Measurements from ENCODE around the gene MAP3K9.

Gene MAP3K9

DNA sequence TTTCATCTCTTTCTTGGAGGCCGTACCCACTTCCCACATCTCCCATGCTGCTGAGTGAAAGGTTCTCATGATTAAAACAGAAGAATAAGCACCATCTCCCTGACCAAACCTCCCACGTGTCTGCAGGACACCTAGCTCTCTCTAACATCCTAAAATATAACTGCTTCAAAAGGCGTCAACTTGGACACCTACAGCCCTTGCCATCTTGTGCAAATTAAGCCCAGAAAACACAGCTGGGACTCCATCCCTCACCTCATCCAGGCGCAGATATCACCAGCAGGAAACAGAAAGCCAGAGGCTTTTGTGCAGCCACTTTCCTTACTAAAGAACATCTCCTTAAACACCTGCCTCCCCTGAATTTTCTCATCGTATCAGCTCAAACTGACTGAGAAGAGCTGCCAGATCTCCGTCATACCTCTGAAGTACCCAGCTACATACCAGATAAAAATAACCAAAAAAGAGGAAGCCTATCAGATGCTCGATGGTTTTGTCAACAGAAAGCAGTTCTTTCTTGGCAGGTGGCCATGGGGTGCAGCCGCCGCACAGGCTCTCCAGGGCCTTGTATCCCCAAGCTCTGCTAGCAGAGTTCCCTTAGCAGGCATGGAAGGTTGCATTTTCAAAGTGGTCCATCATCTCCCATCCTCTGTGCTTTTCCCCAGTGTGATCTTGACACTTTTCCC is 28.8 kb downstream of the MAP3K9 start:
- DNase-seq: no peak

DNA sequence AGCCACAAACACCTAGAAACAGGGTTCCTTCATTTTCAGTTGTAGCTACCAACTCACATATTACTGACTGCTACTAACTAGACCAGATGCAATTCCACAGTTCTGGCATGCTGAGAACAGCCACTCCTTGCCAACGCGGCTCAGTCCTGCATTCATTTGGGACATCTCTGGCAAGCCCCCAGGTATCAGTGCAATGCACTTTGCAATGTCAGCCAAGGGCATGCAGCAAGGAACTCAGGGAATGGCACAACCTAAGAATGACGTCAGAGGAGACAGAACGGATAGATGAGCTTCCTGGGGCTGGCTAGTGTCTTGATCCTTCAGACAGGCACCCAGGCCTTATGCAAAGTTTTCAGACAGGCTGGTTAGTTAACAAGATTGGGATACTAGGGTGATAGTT is 29.6 kb downstream of the MAP3K9 start:
- no peak for DNase-seq

DNA sequence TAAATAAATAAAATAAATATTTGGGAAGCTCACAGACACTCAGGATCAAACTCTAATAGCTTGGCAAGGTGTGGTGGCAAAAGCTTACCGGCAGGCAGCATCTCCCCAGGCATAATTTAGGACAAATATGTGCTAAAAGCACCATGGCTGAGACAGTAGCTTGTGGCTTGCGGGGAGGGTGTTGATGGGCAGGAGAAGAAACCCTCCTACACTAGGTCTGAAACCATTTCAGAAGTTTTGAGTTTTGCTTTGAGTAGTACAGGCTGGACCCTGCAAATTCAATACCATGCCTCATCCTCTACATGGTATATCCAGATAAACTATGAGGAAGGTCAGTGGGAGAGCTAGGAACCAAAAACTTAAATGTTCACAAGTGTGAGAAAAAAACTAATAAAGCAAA is 33.1 kb downstream of the MAP3K9 start:
- DNase-seq: no peak

DNA sequence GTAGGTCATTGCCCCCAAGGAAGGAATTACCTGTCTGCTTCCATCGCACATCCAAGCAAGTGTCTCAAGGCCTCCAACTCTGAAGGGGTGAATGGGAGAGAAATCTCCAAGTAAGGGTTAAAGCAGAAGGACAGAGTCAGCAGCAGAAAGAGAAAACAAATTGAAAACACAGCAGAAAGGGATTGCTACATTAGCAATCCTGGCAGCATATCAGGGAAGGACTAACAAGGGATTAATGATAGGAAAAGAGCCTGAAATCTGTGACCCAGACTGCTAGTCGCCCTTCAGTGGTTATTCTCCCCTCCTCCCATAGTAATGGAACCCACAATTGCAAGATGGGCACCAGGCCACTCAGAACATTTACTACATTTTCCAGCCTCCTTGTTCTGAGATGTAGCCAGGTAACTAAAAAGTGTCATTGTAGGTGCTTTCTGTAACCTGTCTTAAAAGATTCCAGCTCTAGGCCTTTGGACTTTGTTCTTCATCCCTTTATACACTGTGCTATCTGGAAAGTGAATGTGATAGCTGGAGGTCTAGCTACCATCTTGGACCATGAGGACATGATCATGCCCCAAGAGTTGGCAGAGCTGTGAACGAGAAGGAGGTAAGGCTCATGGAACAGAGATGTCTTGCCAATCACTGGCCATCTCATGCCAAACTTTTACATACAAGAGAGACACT is 36.0 kb downstream of the MAP3K9 start:
- DNase-seq: no peak

DNA sequence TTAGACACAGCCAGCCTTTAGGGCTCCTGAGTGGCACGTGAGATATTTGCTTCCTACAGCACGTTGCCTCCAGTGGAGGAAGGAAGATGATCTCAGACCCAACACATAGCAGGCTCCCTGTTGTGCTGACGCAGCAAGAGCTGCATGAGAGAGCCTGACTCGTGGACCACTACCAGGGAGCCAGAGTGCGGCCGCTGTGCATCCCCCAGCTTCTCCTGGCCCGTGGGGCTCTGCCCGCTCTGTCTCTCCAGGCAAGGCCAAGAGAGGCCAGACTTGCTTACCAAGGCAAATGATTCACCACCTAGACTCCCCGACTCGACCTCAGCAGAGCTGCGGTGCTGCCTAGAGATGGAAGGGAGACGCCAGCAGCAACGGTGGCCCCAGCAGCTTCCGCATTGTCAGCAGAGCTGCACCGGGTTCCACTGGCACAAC is 37.5 kb downstream of the MAP3K9 start:
- no peak for DNase-seq

DNA sequence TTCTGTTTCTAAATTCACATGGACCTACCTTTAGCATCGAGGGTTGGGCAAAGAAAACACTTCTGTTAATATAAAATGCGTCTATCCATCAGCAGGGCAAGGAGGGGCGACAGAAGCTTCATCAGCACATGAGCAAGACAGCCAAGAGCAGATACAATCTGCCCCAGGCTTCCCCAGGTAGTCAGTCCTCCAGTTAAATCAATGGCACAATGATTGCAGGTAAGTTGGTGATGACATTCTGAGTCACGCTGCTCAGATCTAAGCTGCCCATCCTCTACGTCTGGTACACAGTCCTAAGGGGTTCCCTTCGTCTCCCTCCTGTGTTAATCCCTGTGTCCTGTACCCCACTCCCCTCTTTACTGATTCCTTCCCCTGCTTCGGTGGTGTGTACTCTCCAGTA is 38.8 kb downstream of the MAP3K9 start:
- no peak for DNase-seq

DNA sequence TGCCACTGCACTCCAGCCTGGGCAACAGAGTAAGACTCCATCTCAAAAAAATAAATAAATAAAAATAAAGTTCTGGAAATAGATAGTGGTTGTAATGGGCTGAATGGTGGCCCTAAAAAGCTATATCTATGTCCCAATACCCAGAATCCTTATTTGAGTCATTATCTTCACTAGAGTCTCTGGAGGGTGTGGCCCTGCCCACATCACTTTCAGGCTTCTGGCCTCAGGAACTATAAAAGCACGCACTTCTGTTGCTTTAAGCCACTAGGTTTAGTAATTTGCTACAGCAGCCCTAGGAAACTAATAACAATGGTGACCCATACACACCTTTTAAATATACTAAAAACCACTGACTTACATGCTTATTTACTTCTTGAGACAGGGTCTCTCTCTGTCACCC is 49.9 kb downstream of the MAP3K9 start:
- DNase-seq: no peak

DNA sequence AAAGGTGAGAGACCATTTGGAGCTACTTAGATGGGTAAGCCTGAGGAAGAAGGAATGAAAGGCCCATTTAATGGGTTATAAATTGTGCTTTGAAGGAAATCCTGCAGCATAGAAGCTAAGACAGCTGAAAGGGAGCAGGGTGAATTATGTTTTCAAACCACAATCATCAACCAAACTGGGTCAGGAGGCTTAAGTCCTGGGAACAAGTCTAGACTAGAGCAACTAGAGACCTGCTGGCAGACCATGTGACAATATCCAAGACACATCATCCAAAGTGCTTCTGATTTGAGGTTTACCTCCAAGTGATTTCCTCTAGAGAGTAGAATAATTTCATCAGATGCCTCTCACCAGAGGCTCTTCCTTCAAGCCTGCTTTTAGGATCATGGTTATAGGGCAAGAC is 53.7 kb downstream of the MAP3K9 start:
- DNase-seq: no peak

DNA sequence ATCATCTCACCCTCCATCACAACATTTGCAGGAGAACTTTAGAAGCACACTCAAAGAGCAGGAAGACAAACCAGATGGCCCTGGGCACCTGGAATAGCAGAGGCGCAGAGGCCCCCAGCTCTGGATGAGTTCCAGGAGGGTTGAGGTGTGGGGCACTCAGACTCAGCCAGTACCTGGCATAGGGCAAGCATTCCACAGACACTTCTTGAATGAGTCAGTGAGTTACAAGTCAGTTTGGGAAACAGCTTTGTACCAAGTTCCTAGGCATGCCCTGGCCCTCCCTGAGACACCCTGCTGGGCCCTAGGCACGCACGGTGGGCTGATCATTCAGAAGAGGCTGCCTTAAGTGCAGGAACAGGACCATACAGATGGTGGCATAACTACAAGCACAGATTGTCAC is 54.3 kb downstream of the MAP3K9 start:
- no peak for DNase-seq

DNA sequence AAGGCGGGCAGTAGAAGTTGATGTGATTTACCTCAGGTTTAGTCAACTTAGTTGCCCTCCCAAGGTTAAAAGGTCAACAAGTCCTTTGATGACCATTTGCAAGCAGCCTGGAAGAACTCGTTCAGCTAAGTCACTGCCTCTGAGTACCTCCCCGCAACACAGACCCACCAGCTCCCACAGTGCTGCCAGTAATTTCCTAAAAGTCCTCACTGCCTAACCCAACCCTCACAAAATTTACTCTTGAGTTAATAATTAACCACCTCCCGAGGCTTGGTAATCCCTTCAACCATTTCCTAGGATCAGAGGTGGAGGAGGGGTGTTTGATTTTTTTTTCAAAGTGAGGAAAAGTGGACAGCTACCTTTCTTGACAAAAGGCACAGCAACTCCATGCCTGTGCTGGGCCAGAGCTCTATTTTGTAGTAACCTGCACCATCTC is 55.8 kb downstream of the MAP3K9 start:
- DNase-seq: no peak

DNA sequence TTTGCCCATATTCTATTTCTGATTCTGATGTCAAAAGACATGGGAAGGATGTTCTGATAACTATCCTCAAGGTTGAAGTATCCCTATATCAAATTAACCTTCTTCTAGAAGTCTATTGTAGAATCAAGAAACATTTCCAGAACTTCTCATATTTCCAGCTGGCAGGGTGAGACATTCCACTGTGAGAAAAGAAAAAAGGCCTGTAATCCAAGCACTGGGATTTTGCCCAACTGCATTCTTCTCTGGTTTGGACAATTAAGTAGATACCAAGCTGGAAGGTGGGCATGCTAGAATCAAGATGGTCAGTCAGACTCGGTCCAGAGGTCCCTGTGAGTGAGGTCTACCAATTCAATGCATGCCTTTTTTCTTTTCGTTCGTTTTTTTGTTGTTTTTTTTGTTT is 60.9 kb downstream of the MAP3K9 start:
- no peak for DNase-seq

DNA sequence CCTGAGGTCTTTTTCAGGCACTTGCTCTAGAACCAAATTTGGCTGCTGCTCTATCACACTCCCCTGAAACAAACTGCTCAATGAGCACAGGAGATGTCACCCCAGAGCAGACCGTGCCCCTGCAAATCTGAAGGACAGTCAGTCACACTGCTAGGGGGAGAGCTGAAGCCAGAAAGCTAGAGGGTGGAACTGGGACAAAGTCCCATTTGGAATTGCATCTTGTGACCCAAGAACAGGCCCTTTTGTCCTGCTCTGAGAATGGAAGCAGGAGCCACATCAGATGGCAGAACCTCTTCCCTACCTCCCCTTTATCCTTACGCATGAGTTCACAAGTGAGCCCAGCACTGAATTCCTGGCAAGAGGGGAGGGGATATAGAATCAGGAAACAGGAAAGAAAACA is 64.7 kb downstream of the MAP3K9 start:
- DNase-seq: no peak

DNA sequence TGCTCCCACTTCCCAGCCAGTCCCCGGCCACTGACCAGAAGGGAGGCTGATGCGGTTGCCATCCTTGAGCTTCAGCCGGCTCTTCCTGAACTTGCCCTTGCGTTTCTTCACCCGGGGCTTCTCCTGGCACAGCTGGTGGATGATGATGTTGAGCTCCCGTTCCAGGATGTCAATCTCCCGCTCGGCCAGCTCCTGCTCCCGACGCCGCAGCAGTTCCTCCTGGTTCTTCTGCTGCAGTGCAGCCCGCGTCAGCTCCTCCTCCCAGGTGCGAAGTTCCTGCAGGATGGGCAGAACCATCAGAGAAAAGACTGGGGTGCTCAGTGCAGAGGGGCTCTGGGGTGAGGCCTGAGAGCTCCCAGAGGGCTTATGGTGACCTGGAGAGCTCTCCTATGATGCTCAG is 67.0 kb downstream of the MAP3K9 start:
- no peak for DNase-seq

DNA sequence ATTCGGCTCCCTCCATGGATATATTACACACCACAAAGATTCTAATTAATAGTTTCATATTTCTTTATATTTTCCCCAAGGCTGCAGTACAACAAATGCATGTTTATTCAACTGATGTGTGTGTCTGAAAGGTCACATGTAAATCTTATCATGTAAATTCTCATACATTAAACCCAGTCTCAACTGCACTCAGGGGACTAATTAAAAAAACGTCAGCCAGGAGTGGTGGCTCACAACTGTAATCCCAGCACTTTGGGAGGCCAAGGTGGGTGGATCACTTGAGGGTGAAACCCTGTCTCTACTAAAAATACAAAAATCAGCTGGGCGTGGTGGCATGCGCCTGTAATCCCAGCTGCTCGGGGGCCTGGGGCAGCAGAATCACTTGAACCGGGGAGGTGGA is 67.8 kb downstream of the MAP3K9 start:
- DNase-seq: no peak

DNA sequence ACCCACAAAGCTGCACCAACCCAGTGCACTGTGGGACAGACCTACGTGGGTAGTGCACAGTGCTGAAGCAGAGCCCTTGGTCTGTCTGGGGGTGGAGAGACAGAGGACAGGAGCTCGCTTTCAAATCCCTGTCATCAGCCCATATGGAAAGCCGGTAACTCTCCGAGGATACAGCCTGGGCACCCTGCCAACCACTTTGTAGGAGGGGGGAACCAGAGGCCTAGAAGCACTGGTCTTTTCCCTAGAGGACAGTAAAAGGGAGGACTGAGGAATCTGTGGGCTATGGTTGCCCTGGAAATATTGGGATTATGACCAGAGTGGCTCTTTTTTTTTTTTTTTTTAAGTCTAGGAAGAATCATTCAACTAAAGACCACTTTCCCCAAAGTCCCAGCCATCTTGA is 74.3 kb downstream of the MAP3K9 start:
- no peak for DNase-seq

DNA sequence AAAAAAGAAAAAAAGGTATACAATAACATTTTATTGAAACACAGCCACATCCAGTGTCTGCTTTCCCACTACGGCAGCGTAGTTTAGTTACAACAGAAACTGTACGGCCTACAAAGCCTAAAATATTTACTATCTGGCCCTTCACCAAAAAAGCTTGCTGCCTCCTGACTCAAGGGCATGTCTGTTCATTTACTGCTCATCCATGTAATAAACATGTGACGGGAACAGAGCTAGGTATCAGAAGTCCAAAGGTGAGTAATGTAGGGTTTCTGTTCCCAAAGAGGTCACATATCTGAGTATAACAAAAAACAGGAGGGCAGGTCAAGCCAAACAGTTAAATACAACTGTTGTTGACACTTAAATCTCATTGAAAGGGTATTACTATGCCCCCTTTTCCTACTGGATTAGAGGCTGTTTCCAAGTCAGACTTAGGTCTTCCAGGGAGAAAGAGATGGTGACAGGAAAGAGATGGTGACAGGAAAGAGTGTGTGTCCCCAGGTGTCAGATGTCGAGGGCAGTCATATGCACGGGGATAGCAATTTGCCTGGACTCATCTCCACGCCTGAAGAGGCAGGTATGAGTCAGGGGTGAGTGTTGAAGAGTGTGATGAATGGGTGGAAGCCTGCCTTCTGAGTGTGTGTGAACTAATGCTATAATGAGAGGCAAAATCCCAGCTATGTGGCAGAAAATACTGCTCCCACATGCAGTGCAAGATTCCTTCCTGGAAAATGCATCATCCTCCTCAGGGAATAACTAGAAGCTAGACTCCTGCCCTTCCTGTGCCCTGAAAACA is 77.7 kb downstream of the MAP3K9 start:
- DNase-seq: no peak

DNA sequence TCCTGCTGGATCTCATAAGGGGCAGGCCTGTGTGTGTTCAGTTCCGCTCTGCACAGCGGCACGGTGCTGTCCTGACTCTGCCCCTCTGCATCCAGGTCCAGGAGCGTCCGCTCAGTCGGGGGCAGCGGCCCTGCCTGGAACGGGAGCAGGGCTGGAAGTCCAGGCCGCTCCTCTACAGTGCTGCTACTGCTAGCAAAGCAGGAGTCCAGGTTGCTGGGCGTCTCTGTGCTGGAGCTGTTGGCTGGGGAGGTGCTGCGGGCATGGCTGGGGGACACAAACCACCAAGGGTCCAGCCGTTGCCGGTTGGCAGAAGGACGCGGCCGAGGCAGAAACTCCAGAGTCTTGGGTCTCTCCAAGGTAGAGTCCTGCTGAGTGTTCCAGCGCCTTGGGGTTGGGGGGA is 78.9 kb downstream of the MAP3K9 start:
- DNase-seq: no peak

DNA sequence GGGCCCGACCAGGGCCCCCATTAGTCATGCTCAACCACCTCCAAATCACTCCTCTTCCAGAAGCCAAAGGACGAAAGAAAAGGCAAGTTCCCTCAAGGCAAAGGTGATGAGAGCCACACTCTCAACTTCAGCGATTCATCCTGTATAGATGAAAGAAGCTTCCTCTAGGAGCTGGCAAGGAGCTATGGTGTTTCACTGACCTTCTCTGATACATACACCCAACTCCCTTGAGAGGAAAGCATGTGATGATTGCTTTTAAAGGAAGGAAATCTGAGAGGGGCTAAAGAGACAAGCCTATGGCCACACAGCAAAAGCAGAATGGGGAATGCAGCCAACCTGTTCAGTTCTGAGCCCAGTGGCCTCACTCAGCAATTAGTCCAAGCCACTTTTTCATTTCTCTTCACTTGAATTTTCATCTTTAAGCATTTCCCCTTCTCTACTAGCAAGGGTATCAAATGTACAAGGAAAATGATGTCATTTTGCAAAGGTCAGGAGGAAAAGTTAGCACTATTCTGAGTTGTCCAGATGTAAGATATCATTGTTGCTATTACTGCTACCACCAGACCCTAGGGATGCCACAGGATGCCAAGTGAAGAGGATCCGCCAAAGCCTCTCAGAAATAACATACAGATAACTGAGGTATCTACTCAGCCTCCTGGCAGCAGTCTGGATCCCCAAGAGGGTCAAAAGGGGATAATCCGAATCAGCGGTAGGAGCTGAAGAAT is 82.5 kb downstream of the MAP3K9 start:
- DNase-seq: no peak

DNA sequence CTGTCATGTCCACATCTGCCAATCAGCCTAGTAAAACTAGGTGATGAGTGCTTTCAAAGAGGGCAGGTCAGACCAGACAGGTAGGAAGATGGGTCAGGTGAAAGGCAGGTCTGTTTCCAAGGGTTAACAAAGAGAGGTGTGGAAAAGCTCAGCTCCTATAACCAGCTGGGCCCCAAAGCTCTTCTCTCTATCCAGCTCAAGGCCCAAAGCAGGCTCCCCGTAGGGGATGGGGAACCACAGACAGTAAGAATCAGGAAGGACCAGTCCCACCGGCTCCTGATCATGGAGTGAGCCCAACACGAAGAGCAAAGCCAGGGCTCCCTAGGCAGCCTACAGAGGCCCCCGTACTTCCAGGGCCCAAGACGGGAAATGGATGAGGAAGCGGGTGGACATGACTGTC is 84.4 kb downstream of the MAP3K9 start:
- DNase-seq: no peak

DNA sequence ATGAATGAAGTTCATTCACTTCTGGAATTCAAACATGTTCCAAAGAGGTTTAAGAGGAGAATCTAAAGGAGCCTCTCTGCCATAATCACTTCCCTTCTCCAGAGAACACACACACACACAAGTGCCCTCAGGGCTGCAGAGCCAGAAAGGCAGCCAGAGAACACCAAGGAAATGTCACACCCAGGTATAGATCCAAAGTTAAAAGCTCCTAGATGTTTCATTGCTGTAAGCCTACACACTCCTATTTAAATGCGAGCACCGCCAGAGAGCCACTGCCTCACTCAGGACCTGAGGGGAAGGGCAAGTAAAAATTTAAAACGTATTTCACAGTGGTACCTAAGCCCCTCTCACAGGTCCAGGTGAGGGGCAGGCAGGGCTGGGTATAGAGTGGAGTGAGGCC is 85.2 kb downstream of the MAP3K9 start:
- no peak for DNase-seq

DNA sequence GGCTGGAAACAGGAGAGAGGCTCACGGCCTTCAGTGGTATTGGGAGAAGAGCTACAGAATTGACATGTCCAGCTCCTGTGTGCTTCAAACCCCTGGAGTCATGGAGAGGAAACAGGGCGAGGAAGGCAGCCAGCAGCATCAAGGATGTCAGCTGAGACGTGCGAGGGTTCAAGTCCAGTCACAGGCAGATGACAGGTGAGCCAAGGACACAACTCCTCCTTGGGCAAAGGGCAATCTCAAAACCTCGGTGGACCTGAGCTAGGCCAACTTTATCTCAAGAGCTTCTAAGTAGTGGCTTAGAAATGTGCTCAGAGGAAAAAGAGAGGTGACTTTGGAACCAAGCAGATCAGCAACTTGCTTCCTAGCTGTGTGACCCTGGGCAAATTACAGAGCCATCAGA is 86.0 kb downstream of the MAP3K9 start:
- DNase-seq: no peak

DNA sequence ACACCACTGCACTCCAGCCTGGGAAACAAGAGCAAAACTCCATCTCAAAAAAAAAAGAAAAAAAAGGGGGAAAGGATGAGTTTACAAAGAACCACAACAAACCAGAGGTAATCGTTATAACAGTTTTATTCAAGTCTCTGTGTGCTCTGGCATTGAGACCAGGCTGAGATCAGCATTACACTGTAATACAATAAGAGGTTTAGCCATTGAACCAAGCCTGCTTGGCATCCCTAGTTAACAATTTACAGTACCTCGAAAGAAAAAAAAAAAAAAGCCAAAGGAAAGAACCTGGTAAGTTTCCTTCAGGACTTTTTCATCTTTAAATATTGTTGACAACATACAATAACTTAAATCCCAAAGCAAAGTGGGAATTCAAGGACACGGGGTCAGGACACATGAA is 86.9 kb downstream of the MAP3K9 start:
- no peak for DNase-seq

DNA sequence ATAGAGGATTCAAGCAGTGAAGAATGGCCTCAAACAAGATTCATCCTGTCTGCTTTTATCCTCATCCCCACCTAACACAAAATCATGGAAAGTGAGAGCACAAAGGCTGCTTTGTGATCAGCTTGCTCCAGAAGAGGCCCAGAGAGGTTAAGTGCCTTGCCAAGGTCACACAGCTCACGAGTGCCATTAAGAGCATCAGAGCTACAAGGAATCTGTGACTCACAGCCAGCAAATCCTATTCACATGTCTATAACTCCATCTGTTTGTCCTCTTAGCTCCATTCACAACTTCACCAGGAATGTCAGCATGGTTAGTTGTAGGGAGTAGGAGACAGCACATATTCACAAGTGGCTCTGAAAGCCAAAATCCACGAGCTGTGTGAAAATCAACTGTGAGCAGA is 87.8 kb downstream of the MAP3K9 start:
- DNase-seq: no peak
